HG03139 (cell line): ENCODE results near the gene FYB1.
"Not testable (repeated sequence)": the region's sequence is repeated elsewhere in the genome, so short reads cannot be mapped to it uniquely, and the experiment has no call there.

Source experiments
- ATAC-seq: cut with Tn5 transposase; IDR thresholded peaks from one replicate; pipeline ENCODE4 v1.9.1; 2021; ENCODE audit not compliant: unreplicated experiment

Gene FYB1, protein sequence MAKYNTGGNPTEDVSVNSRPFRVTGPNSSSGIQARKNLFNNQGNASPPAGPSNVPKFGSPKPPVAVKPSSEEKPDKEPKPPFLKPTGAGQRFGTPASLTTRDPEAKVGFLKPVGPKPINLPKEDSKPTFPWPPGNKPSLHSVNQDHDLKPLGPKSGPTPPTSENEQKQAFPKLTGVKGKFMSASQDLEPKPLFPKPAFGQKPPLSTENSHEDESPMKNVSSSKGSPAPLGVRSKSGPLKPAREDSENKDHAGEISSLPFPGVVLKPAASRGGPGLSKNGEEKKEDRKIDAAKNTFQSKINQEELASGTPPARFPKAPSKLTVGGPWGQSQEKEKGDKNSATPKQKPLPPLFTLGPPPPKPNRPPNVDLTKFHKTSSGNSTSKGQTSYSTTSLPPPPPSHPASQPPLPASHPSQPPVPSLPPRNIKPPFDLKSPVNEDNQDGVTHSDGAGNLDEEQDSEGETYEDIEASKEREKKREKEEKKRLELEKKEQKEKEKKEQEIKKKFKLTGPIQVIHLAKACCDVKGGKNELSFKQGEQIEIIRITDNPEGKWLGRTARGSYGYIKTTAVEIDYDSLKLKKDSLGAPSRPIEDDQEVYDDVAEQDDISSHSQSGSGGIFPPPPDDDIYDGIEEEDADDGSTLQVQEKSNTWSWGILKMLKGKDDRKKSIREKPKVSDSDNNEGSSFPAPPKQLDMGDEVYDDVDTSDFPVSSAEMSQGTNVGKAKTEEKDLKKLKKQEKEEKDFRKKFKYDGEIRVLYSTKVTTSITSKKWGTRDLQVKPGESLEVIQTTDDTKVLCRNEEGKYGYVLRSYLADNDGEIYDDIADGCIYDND

DNA sequence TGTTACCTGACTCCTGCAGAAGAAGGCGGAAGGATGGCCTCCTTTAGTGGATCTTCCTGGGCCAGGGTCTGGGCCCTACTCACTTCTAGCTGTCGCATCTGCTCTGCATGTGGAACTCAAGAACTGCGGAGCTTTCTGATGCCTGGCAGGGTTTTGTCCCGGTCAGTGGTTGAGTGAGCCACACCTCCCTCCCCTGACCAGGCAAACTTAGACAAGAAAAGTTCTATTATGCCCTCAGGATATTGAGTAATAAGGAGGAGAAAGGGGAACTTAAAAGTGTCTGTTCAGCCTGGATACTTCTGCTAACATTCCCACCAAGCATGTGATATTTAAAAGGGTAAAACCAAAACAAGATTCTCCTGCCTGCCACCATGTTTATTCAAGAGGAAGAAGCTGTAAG, at the start of gene FYB1:
Gene FYB1 (minus strand): TSS at position 127 of the 400 bp plus-strand sequence. CDS start 16,603 bp downstream, outside the sequence.
- ATAC-seq = no peak

DNA sequence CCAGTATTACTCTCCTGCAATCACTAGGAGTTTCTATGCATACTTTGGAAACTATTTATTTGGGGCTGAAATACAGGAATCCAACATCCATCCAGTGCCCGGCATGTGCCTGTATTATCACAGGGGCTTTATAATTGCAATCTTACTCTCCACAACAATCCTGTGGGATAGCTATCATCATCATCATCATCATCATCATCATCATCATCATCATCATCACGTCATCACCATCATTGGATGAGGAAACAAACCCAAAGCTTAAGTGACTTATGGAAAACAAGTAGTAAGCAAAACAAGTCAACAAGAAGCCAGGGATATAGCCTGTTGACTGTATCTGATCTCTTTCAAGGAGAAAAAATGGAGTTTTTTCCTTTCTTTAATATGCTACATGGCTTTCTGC, 47.8 kb upstream of the FYB1 start:
- no peak for ATAC-seq

DNA sequence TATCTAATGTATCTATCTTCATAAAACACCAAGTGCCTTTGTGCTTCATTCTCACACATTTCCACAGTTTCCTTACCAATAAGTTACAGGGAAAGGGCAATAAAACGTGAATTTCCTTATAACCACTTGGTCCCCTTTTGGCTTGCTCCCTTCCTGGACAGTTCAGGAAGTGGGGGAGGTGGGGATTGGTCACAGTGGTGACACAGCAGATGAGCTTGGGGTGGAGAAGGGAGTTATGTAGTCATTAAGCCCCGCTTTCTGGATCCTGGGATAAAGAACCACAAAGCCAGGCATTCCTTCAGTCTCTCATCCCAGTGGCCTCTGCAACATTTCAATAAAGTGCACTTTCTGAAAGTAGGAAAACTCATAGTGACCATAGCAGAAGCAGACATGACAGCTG, 47.1 kb upstream of the FYB1 start:
- no peak for ATAC-seq

DNA sequence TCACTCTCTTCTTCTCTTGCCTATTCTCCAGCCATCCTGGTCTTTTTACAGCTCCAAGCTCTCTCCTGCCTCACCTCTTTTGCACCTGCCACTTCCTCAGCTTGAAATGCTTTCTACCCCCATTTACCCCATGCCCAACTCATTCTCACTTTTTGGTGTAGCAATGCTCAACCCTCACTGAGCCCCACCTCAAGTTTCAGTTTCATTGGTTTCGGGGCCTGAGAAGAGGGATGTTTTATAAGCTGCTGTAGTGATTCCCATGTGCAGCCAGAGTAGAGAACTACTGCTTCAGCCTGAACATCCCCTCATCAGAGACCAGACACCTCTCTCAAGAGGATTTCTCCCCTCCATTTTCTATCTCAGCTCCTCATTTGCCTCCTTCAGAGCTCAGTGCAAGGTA, 45.2 kb upstream of the FYB1 start:
- peak; percentile 94 for ATAC-seq

DNA sequence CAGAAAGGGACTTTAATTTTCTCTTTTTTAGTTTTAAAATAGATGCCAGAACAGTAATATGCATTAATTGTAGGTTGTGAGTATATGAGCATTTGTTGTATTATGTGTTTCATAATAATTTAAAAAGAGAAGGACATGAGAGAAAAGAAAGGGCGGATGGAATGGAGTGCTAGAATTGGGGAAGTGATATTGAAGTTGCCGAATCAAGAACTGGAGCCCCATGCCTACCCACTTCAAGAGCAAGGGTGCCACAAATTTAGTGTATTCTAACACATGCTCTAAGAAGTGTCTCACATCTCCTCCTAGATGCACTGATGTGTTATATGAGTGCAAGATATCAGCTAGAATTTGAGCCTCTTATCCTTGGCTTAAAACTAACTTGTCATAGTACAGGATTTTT, 43.6 kb upstream of the FYB1 start:
- no peak for ATAC-seq

DNA sequence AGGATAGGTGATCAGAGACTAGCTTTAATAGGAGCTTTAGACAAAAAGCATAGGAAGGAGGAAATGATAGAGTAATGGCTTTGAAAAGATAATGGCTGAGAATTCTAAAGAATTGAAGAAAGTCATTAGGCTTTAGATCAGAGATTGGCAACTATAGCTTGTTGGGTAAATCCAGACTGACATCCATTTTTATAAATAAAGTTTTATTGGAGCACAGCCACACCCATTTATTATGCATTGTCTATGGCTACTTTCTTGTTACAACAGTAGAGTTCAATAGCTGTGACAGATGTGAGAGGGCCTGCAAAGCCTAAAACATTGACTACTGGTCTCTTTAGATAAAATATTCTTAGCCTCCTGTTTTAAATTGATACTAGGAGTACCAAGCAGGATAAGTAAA, 40.7 kb upstream of the FYB1 start:
- no peak for ATAC-seq

DNA sequence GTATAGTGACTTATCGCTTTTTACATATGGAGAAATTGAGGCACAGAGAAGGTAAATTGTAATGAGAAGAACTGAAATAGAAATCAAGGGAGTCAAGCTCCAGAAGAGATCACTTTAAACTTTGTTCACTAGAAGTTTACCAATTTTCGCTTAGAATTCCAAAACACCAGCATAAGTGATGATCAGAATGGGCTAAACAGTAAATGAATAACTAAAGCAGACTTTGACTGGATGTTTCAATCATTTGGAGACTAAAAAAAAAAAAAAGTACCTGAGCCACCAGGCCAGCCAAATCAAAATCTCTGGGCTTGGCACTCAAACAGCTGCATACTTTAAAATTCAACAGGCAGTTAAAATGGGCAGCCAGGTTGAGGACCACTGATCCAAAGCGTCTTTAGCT, 38.2 kb upstream of the FYB1 start:
- ATAC-seq = no peak

DNA sequence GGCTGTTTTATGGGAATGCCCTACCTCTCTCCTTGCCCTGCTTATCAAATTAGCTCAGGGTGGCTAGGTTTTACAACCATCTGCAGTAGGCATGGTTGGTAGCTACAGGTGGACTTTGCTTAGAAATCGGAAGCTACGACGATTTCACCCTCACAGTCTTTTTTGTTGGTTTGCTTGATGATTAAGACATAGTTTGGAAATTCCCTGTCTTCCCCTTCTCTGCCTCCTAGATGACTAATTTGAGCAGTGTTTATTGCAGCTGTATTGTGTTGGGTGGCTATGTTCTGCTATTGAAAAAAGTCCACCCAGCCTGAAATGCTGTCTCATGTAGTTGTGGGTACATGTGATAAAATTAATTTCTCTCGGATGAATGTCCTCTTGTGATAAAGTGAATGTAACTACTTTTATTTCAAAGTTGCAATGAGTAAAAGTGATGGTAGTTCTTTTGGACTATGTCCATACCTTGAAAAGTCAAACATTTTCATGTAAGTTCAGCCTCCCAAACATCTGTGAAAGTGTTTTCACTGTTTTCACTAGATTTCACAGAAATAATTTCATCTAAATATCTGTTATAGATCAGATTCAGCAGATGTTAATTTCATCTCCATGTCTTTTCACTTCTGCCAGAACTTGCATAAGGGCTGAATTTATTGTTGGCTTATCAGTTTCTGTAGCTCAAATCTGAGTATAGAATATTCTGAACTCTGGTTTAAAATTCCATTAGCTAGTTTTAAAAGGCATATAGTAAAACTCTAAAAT, 37.3 kb upstream of the FYB1 start:
- no peak for ATAC-seq

DNA sequence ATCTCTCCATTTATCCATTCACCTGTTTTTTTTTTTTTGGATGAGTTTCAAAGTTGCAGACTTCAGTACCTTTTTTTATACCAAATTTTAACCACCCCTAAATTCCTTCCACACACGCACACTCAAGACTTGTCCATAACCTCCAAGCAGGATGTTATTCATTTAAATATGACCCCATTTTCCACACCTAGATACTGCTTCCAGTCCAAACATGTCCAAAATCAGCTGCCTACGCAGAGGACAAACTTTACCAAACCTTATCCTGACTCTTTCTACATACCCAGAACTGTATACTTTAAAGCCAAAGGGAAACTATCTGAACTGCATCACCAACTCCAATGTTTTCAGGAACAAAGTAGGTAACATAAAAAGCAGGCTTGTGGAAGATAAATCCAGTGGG, 36.0 kb upstream of the FYB1 start:
- no peak for ATAC-seq

DNA sequence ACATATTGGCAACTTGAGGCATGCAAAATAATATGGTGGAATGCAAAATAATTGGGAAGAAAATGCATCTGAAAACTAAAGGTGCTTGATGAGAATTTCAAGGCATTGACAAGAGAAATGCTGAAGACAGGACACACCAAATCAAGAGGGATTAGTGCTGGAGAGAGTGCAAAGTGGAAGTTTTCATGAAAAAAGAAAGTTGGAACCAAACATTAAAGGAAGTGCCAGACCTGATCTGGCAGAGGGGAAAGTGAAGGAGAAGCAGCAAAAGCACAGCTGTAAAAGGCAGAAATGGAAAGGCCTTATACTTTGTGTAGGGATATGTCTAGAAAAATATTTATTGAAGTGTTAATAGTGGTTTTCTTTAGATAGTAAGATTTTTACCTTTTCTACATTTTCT, 35.3 kb upstream of the FYB1 start:
- ATAC-seq = no peak

DNA sequence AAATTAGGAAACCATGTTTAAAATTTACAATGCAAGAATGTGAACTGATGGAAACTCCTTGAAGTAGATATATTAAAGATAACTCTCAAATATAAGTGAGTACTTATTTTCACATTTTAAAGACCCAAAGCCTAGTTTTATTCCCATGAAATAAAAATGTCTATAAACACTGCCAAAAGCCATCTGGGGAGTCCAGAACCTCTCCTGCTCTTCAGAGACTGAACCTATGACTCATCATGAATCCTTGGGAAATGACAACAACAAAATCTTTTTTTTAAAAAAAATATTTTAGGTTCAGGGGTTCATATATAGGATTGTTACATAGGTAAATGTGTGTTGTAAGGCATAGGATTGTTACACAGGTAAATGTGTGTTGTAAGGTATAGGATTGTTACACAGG, 33.8 kb upstream of the FYB1 start:
- no peak for ATAC-seq

DNA sequence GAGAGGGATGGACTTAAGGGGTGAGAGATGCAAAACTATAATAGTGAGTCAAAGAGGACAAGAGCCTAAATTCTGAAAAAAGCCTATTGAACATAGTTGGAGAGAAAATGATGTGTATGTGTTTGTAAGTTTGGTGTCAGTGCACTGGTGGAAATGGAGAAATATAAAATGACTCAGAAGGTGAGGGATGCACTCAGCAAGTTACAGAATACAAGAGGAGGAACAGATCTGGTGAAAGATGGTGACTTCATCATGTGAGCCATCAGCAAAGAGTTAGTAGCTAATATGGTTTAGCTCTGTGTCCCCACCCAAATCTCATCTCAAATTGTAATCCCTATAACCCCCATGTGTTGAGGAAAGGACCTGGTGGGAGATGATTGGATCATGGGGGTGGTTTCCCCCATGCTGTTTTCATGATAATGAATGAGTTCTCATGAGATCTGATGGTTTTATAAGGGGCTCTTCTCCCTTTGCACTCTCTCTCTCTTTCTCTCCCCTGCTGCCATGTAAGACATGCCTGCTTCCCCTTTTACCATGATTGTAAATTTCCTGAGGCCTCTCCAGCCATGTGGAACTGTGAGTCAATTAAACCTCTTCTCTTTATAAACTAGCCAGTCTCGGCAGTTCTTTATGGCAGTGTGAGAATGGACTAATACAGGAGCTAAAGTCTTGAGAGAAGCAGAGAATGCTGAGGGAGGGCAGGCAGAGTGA, 30.4 kb upstream of the FYB1 start:
- ATAC-seq = no peak

DNA sequence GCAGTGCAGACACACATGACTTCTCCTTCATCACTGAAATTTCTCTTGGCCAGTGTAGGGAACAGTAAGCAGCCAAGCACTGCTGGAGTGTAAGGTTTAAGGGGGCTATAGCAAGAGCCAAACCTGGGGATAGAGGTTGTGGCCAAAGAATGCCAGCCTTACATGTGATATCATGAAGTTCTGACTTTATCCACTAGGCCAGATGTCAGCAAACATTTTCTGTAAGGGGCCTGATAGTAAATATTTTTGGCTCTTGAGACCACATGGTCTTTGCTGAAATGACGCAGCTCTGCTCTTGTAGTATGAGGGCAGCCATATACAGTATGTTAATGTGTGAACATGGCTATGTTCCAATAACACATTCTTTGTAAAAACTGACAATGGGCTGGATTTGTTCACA, 29.7 kb upstream of the FYB1 start:
- ATAC-seq = no peak

DNA sequence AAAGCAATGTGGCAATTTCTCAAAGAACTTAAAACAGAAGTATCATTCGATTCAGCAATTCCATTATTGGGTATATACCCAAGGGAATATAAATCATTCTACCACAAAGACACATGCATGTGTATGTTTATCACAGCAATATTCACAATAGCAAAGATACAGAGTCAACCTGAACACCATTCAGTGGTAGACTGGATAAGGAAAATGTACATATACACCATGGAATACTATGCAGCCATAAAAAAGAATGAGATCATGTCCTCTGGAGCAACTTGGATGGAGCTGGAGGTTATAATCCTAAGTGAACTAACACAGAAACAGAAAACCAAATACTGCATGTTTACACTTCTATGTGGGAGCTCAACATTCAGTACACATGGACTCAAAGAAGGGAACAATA, 21.4 kb upstream of the FYB1 start:
- no peak for ATAC-seq

DNA sequence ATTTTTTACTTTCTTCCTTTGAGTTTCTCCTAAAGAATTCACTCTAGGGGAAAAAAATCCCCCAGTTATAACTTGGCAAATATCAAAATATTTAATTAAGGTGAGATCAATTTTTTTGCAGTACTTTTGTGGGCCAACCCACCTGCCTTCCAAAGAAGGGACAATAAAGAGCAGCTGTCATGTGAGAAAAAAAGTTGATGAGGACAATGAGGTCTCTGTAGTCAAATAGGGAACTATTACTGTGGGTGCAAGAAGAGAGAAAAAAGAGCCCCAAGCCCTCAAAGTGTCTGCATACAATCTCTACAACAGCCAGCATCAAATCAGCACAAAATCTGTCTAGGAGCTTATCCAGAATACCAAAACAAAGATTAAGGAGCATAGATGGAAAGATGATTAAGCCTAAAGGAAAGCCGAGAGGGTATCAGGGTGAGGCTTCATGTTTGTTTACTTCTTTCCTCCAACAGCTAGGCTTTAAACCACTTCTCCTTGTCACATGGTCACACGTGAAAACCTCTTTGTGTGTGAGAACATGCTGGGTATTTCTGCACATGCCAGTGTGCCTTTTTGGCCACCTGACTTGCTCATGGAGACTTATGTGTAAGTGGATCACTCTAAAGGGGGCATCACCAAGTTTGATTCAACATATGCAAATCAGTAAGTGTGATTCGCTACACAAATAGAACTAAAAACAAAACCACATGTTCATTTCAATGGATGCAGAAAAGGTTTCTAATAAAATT, 19.2 kb upstream of the FYB1 start:
- no peak for ATAC-seq

DNA sequence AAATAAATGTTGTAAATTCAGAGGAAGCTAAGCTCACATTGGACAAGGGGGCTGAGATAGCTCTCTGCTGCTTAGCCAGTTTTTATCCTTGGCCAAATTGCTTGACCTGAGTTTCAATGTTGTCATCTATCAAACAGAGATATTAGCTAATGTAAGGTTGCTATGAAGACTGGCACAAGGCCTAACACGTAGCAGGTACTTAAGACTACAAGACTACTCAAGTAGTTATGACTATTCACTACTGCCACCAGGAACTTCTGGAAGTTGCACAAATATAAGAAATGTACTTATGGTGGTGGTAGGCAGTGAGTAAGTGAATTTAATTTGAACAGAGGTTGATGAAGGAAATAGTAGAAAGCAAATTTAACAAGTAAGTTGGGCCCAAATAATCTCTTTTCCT, 17.4 kb upstream of the FYB1 start:
- ATAC-seq = no peak

DNA sequence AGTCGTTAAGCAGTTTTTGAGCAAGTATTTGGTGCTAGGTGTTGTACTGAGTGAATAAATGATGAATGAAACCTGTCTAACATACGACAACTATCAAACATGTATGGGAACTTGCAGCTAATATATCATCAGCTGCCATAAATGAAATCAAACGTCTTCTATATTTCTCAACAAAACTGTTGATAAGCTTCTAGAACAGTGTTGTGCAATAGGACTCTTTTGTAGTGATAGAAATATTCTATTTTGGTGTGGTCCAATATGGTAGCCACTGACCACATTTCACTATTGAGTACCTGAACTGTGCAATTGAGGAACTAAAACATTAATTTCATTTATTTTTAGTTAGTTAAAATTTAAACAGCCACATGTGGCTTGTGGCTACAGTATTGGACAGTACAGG, 16.3 kb upstream of the FYB1 start:
- ATAC-seq = no peak

DNA sequence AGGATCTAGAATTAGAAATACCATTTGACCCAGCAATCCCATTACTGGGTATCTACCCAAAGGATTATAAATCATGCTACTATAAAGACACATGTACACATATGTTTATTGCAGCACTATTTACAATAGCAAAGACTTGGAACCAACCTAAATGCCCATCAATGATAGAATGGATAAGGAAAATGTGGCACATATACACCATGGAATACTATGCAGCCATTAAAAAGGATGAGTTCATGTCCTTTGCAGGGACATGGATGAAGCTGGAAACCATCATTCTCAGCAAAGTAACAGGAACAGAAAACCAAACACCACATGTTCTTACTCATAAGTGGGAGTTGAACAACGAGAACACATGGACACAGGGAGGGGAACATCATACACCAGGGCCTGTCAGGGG, 15.1 kb upstream of the FYB1 start:
- ATAC-seq = not testable (repeated sequence)

DNA sequence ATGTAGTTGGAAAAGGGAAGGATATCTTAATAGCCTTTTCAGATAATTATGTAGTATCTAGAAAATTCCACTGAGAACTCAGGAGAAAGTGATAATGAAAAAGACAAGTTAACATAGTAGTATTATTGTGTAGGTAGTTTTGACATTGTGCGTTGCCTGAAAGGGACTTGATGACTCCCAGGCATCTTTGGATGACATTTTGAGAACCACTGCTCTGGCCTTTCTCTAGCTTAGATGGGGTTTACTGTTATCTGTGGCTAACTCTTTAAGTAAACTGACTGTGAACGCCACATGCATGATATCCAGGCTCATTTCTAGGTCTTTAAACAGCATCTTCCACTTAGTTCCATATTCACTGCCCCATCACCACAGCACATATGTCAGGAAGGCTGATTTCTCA, 14.4 kb upstream of the FYB1 start:
- ATAC-seq = no peak
